Mammary epithelial cell (primary cell): Measurements from ENCODE around the gene PTPRG.

ENCODE experiments used
- CTCF ChIP-seq, 2 donors: IDR thresholded peaks in 1 of 2; conservative IDR thresholded peaks in 1 of 2; 2 replicates each; pipeline ENCODE4 v1.5.1; 2011 to 2012; ENCODE audit warnings: inconsistent platforms in 2 of 2, low read length in 2 of 2, mild to moderate bottlenecking in 2 of 2, control low read depth in 1 of 2, low read depth in 1 of 2; ENCODE audit not compliant: insufficient read depth in 1 of 2; ENCODE audit errors: extremely low read depth in 1 of 2
- EZH2 ChIP-seq: IDR thresholded peaks from 2 replicates; pipeline ENCODE4 v1.6.1; 2012; ENCODE audit warnings: low read length, inconsistent platforms, borderline replicate concordance

GRCh38 chr3:62178739-62179600 is 617.6 kb downstream of the PTPRG start:
- TF ChIP-seq CTCF (conservative IDR thresholded peaks at IDR 0.05 in 1 of 2, IDR thresholded peaks at IDR 0.05 in 1 of 2; ENCODE audit: extremely low read depth in 1 of 2, insufficient read depth in 1 of 2, low read depth in 1 of 2, low read length in 2 of 2) (no peak), EZH2 (no peak)
